Naive B cell (primary cell): Measurements from ENCODE around the gene SNED1. TPM values are rescaled to one million over a fixed set of nuclear protein-coding genes. Genes with fewer than 3 reads are reported as not detected.

Experiments
- ATAC-seq, 2 donors: fragments of 150-1000 bp; cut with Tn5 transposase; 2 replicates each; pipeline ENCODE4 v1.10.0; 2021; ENCODE audit warnings: low read depth in 2 of 2, mild to moderate bottlenecking in 2 of 2, moderate library complexity in 2 of 2
- DNase-seq: peaks from one replicate; pipeline ENCODE4 v3.0.0; 2022
- H3K27ac Mint-ChIP-seq, 6 donors: one replicate each; pipeline ENCODE4 v1.8.0; 2020 to 2022; ENCODE audit warnings: mild to moderate bottlenecking in 6 of 6, mixed read lengths in 6 of 6, moderate library complexity in 5 of 6, inconsistent platforms in 2 of 6
- H3K27me3 Mint-ChIP-seq, 3 donors: one replicate each; pipeline ENCODE4 v1.8.0; 2021 to 2022; ENCODE audit warnings: mixed read lengths in 3 of 3, mild to moderate bottlenecking in 1 of 3
- H3K36me3 Mint-ChIP-seq, 2 donors: one replicate each; pipeline ENCODE4 v1.8.0; 2020 to 2022; ENCODE audit warnings: mixed read lengths in 2 of 2, inconsistent platforms in 1 of 2, mild to moderate bottlenecking in 1 of 2
- H3K4me1 Mint-ChIP-seq, 3 donors: one replicate each; pipeline ENCODE4 v1.8.0; 2020 to 2022; ENCODE audit warnings: mixed read lengths in 3 of 3, inconsistent platforms in 1 of 3, mild to moderate bottlenecking in 1 of 3, moderate library complexity in 1 of 3
- H3K4me3 Mint-ChIP-seq, 8 donors: one replicate each; pipeline ENCODE4 v1.8.0; 2020 to 2022; ENCODE audit warnings: mild to moderate bottlenecking in 8 of 8, mixed read lengths in 8 of 8, moderate library complexity in 8 of 8, inconsistent platforms in 2 of 8
- H3K9me3 Mint-ChIP-seq, 7 donors: one replicate each; pipeline ENCODE4 v1.8.0; 2020 to 2022; ENCODE audit warnings: mixed read lengths in 7 of 7, mild to moderate bottlenecking in 5 of 7, inconsistent platforms in 2 of 7, moderate library complexity in 1 of 7
- polyA plus RNA-seq, 6 donors: library from polyadenylated mRNA; unstranded; fragments of 300-500 nt; fragmentation: Illumina TruSeq; gene quantifications; one replicate each; pipeline ENCODE4 v1.2.3, GENCODE V29; 2021; ENCODE audit warnings: low read depth in 6 of 6

SNED1 gene
- polyA plus RNA-seq, 6 donors from 2014 or later: 0.75 to 3.2 (median 1.3) TPM

GRCh38 chr2:241014224-241014623 is 15.8 kb downstream of the SNED1 start:
- no peak overlapping the region for H3K27ac Mint-ChIP-seq
- no peaks in the 10 kb centered on the region for H3K9me3 Mint-ChIP-seq
- H3K4me1 Mint-ChIP-seq: peaks cover 2 to 12% (median 6%) of the 10 kb centered on the region in 3 donors
- no peak overlapping the region for H3K4me3 Mint-ChIP-seq
- H3K27me3 Mint-ChIP-seq: peaks cover 4 to 12% (median 4%) of the 10 kb centered on the region in 3 donors
- no peak for ATAC-seq
- DNase-seq: no peak
- H3K36me3 Mint-ChIP-seq: no peaks in the 10 kb centered on the region

- ATAC-seq (no peak), DNase-seq (no peak)
- peaks cover 0 to 6% (median 4%) of the 10 kb centered on the region in 3 donors for H3K4me1 Mint-ChIP-seq
- H3K36me3 Mint-ChIP-seq: no peaks in the 10 kb centered on the region
- H3K4me3 Mint-ChIP-seq: no peak overlapping the region
- H3K9me3 Mint-ChIP-seq: no peaks in the 10 kb centered on the region
- H3K27ac Mint-ChIP-seq: no peak overlapping the region
- peaks cover 0 to 7% (median 3%) of the 10 kb centered on the region in 3 donors for H3K27me3 Mint-ChIP-seq
Measured at GRCh38 chr2:241014764-241015163, 16.3 kb downstream of the SNED1 start.

GRCh38 chr2:241015439-241015838 is 17.0 kb downstream of the SNED1 start:
- Mint-ChIP-seq H3K9me3 (no peaks in the 10 kb centered on the region), H3K27me3 (peaks cover 0 to 3% (median under 1%) of the 10 kb centered on the region in 3 donors), H3K36me3 (no peaks in the 10 kb centered on the region), H3K4me1 (no peaks in the 10 kb centered on the region), H3K4me3 (no peak overlapping the region), H3K27ac (no peak overlapping the region)
- ATAC-seq (no peak), DNase-seq (no peak)

GRCh38 chr2:241017228-241017940 is 19.0 kb downstream of the SNED1 start:
- H3K4me1 Mint-ChIP-seq: no peaks in the 10 kb centered on the region
- H3K4me3 Mint-ChIP-seq: no peak overlapping the region
- H3K36me3 Mint-ChIP-seq: peaks cover 0 to 4% of the 10 kb centered on the region in 2 donors
- no peak overlapping the region for H3K27ac Mint-ChIP-seq
- H3K9me3 Mint-ChIP-seq: peaks cover 0 to 9% (median 4%) of the 10 kb centered on the region in 7 donors
- no peak for DNase-seq
- no peak for ATAC-seq
- H3K27me3 Mint-ChIP-seq: peaks cover 0 to 7% (median 2%) of the 10 kb centered on the region in 3 donors

DNA sequence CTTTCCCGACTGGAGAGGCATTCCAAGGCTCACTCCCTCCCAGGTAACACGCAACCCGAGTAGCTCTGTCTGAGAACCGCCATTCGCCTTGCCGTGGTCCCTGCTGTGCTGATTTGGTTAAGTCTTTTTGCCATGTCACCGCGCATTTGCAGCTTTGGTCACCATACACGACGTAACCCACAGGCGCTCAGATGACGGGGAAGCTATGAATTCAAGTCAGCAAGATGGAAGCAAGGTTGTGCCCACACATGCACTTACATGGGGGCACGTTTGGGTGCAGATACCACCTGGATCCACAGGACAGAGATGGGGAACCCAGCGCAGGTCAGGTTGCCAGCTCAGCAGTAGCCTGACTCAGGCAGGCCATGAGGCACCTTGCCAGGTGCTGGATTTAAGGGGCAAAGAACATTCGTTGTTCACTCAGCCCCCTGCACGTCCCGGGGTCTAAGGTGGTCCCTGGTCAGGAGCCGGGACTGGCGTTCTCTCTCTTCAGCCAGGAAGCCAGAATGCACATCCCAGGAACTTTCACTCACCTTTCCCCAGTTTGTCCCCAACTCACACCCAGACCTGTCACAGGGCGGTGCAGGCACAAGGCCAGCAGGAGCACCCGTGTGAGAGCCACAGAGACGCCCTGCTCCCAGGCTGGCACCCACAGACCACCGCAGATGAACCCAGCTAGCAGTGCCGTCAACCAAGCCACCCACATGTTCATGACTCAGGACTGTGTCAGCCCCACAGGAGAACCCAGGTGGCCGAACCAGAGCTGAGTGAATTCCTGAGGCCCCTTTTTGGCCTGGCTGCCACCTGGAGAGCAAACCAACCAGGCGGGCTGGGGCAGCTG is 19.9 kb downstream of the SNED1 start:
- Mint-ChIP-seq H3K36me3 (peaks cover 0 to 6% of the 10 kb centered on the region in 2 donors), H3K4me3 (no peak overlapping the region), H3K9me3 (peaks cover 0 to 12% (median 9%) of the 10 kb centered on the region in 7 donors), H3K27ac (no peak overlapping the region), H3K27me3 (peaks cover 0 to 7% (median 0%) of the 10 kb centered on the region in 3 donors), H3K4me1 (no peaks in the 10 kb centered on the region)
- no peak for DNase-seq
- ATAC-seq: no peak

DNA sequence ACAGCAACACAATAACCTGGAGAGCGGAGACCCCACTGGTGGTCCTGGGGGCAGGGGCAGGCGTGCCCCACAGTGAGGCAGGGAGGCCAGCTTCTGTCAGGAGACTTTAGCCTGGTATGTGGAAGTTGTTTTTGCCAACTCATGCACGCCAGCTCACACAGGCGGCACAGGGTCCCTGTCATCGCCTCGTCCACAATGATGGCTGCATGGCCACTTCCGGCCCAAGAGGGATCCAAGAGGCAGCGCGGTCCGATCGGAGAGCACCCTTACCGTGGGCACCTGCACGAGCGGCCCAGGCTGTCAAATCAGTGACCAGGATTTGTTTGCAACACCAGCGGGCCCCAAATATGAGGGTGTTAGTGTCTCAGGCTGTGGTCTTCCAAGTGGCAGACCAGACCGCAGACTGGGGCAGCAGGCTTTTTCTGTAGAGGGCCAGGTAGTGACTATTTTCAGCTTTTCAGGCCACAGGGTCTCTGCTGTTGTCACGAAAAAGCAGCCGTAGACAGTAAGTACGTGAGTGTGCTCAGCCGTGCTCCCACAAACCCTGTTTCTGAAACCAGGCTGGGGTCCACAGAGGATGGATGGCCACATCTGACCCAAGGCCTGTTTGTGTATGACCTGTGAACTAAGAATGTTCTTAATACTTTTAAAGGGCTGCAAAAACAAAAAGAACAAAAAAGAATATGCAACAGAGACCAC is 21.2 kb downstream of the SNED1 start:
- Mint-ChIP-seq H3K27ac (no peak overlapping the region), H3K27me3 (peaks cover 0 to 7% (median 0%) of the 10 kb centered on the region in 3 donors), H3K4me1 (no peaks in the 10 kb centered on the region), H3K4me3 (no peak overlapping the region), H3K9me3 (peaks cover 0 to 14% (median 9%) of the 10 kb centered on the region in 7 donors), H3K36me3 (peaks cover 0 to 6% of the 10 kb centered on the region in 2 donors)
- DNase-seq (no peak), ATAC-seq (no peak)

GRCh38 chr2:241020201-241020600 is 21.8 kb downstream of the SNED1 start:
- H3K36me3 Mint-ChIP-seq: peaks cover 1 to 6% of the 10 kb centered on the region in 2 donors
- H3K9me3 Mint-ChIP-seq: peaks cover 2 to 19% (median 12%) of the 10 kb centered on the region in 7 donors
- H3K4me1 Mint-ChIP-seq: no peaks in the 10 kb centered on the region
- H3K27me3 Mint-ChIP-seq: peaks cover 0 to 7% (median 0%) of the 10 kb centered on the region in 3 donors
- H3K4me3 Mint-ChIP-seq: no peak overlapping the region
- ATAC-seq (no peak), DNase-seq (no peak)
- H3K27ac Mint-ChIP-seq: no peak overlapping the region

- Mint-ChIP-seq H3K27ac (no peak overlapping the region), H3K9me3 (peaks cover 6 to 24% (median 15%) of the 10 kb centered on the region in 7 donors), H3K4me1 (no peaks in the 10 kb centered on the region), H3K36me3 (peaks cover 6 to 11% of the 10 kb centered on the region in 2 donors), H3K4me3 (no peak overlapping the region), H3K27me3 (peaks cover 0 to 7% (median 0%) of the 10 kb centered on the region in 3 donors)
- ATAC-seq: no peak
- DNase-seq: no peak
Measured at GRCh38 chr2:241020629-241021190, 22.3 kb downstream of the SNED1 start.

DNA sequence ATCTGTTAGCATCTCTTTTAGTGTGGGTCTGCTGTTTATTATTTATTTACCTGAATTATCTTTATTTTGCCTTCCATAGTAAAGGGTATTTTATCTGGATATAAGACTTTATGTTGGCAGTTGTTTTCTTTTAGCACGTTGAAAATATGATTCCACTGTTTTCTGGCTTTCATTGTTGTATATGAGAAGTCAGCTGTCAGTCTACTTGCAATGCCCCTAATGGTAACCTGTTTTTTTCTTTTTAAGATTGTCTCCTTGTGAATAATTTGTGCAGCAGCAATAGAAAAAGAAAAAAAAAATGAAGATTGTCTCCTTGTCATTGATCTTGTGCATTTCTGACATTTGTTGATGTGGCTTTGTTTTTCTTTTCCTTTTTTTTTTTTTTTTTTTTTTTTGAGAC is 27.2 kb downstream of the SNED1 start:
- peaks cover 16 to 50% (median 33%) of the 10 kb centered on the region in 7 donors for H3K9me3 Mint-ChIP-seq
- ATAC-seq (no peak), DNase-seq (no peak)
- H3K36me3 Mint-ChIP-seq: peaks cover 17 to 20% of the 10 kb centered on the region in 2 donors
- no peak overlapping the region for H3K27ac Mint-ChIP-seq
- no peak overlapping the region for H3K4me3 Mint-ChIP-seq
- H3K27me3 Mint-ChIP-seq: peaks cover 0 to 7% (median 0%) of the 10 kb centered on the region in 3 donors
- peaks cover 0 to 1% (median 0%) of the 10 kb centered on the region in 3 donors for H3K4me1 Mint-ChIP-seq

- no peak for ATAC-seq
- Mint-ChIP-seq H3K36me3 (peaks cover 11 to 20% of the 10 kb centered on the region in 2 donors), H3K27ac (peak overlapping the region in 1 of 6 donors; percentile 45), H3K4me3 (no peak overlapping the region), H3K27me3 (peaks cover 0 to 4% (median 0%) of the 10 kb centered on the region in 3 donors), H3K9me3 (peaks cover 8 to 38% (median 24%) of the 10 kb centered on the region in 7 donors), H3K4me1 (peaks cover 4 to 22% (median 9%) of the 10 kb centered on the region in 3 donors)
- no peak for DNase-seq
Measured at GRCh38 chr2:241029599-241030332, 31.3 kb downstream of the SNED1 start.

- peaks cover 0 to 4% (median 0%) of the 10 kb centered on the region in 3 donors for H3K27me3 Mint-ChIP-seq
- no peak overlapping the region for H3K4me3 Mint-ChIP-seq
- H3K4me1 Mint-ChIP-seq: peaks cover 4 to 22% (median 9%) of the 10 kb centered on the region in 3 donors
- DNase-seq (no peak), ATAC-seq (no peak)
- H3K9me3 Mint-ChIP-seq: peaks cover 8 to 32% (median 21%) of the 10 kb centered on the region in 7 donors
- peaks cover 10 to 18% of the 10 kb centered on the region in 2 donors for H3K36me3 Mint-ChIP-seq
- peak overlapping the region in 1 of 6 donors; percentile 45 for H3K27ac Mint-ChIP-seq
Measured at GRCh38 chr2:241030333-241030680, 31.9 kb downstream of the SNED1 start.

GRCh38 chr2:241030883-241031282 is 32.5 kb downstream of the SNED1 start:
- H3K4me3 Mint-ChIP-seq: peak overlapping the region in 1 of 8 donors; percentile 25
- H3K4me1 Mint-ChIP-seq: peaks cover 4 to 22% (median 9%) of the 10 kb centered on the region in 3 donors
- peaks cover 0 to 4% (median 0%) of the 10 kb centered on the region in 3 donors for H3K27me3 Mint-ChIP-seq
- peaks cover 6 to 27% (median 16%) of the 10 kb centered on the region in 7 donors for H3K9me3 Mint-ChIP-seq
- no peak for ATAC-seq
- DNase-seq: no peak
- peaks cover 5 to 12% of the 10 kb centered on the region in 2 donors for H3K36me3 Mint-ChIP-seq
- H3K27ac Mint-ChIP-seq: peak overlapping the region in 2 of 6 donors; percentile 20 to 45
